ENCODE measurements around the gene DFFB.
"Not testable (repeated sequence)": the region's sequence is repeated elsewhere in the genome, so short reads cannot be mapped to it uniquely, and the experiment has no call there.

Gene DFFB, protein sequence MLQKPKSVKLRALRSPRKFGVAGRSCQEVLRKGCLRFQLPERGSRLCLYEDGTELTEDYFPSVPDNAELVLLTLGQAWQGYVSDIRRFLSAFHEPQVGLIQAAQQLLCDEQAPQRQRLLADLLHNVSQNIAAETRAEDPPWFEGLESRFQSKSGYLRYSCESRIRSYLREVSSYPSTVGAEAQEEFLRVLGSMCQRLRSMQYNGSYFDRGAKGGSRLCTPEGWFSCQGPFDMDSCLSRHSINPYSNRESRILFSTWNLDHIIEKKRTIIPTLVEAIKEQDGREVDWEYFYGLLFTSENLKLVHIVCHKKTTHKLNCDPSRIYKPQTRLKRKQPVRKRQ

DNA sequence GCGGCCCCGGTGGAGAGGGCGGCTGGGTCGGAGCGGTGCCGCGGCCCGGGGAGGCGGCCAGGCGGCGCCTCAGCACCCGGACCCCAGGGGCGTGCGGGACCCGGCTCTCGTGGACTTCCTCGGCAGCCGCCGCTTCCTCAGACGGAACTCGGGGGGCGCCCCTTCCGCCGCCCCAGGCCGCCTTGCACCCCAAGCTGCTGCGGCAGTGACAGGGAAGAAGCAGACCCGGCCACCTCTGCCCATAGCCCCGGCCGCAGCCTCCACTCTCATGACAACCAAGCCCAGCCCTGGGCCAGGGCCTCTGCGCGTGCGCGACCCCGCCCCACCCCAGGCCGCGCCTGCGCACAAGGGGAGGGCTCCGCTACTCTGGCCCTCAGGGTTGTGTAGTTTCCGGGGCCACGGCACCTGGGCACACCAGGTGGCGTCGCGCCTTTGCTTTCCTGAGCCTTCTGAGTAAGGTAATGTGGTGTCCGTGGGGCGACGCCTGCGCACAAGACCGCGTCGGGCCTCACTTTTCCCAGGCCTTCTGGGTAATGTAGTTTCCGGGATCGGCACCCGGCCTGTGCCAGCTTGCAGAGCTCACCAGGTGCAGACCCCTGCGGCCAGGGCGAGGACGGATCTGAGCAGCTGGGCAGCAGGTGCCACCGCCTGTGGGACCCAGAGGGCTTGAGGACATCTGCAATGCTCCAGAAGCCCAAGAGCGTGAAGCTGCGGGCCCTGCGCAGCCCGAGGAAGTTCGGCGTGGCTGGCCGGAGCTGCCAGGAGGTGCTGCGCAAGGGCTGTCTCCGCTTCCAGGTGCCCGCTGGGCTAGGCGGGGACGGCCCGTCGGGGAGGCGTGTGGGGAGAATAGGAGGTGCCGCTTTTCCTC, at the start of gene DFFB, which contains the start of gene CEP104:
Gene DFFB (plus strand): TSS at position 554 of the 868 bp plus-strand sequence. CDS start 128 bp downstream, at position 682.
Gene CEP104 (minus strand): TSS at position 289 of the 868 bp plus-strand sequence. CDS start 4,804 bp downstream, outside the sequence.
- DNase-seq, result peak; percentile 97

DNA sequence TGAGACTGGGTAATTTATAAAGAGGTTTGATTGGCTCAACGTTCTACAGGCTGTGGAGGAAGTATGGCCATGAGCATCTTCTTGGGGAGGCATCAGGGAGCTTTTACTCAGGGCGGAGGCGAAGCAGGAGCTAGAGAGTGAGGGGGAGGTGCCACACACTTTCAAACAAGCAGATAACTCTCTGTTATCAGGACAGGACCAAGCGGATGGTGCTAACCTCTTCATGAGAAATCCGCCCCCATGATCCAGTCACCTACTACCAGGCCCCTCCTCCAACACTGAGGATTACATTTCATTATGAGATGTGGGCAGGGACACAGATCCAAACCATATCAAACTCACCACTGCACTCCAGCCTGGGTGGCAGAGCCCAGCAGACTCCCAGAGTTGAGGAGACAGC, 49.5 kb upstream of the DFFB start:
- no peak for DNase-seq

DNA sequence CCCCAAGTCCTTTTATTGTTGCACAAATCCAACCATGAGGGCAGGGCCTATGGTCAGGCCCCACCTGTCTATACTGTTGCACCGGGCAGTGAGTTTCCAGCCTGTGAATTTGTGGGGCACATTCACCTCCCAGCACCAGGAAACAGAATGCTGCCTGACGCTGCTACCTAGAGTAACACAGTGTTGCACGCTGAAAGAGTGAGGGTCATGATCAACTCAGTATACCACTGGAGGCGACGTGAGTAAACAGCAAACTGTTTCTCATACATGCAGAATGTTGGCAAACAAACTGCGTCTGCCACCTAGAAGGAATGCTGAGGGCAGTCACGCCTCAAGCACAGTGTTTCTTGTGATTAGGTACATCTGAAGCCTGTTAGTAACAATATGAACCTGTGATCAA, 47.6 kb upstream of the DFFB start:
- DNase-seq, result no peak

- not testable (repeated sequence) for DNase-seq
These were observed 47.0 kb upstream of the DFFB start for GRCh38 chr1:3810149-3810761.

GRCh38 chr1:3811595-3811911, 45.7 kb upstream of the DFFB start:
- no peak for DNase-seq

DNA sequence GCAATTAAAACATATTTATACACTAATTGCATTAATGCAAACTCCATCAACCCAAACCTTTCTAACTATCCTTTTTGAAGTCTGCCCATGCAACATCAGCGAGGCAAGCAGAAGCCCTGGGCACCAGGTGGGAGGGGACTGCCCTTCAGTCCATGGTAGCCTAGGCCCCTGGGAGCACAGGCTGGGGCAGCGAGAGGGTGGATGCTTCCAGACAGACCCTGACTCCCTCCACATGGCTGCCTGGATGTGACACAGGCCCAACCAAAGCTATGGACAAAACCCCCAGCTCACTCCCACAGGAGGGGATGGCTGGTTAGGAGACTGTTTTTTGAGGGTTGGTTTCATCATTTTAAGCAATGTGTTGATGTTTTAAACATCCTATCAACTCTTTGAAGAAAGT, 43.2 kb upstream of the DFFB start:
- DNase-seq, result no peak

GRCh38 chr1:3814771-3815561, 42.3 kb upstream of the DFFB start:
- DNase-seq, result no peak

DNA sequence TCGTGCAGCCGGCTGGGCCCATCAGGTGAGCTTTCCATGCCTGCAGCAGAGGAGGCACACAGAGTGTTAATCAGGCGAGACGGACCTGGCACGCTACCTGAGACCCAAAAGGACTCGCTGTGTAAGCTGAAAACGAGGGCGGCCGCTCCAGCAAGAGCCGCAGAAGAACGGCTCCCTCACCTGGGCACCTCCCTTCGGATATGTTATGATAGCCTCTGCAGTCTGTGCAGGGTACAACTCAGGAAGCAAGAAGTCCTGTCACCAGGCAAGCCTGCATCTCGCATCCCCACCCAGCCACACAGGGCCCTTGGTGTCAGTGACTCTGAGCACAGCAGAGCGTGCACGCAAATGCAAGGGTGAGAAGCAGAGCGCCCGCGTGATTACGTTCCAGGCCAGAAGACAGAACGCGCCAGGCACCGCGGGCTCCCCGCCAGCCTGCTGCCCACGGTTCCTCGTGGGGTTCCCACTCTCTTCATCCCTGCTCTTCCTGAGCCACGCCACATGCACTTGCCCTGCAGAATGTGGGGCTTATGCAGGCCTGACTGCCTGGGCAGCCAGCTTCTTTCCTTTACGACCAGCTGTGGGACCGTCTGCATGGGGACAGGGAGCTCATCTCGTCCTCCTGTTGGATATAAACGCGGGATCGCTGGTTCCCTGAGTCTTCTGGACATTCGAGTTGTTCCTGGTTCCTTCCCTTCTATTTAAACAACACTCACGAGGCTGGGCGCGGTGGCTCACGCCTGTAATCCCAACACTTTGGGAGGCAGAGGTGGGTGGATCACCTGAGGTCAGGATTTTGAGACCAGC, 40.7 kb upstream of the DFFB start:
- no peak for DNase-seq

GRCh38 chr1:3817138-3817740, 40.0 kb upstream of the DFFB start:
- DNase-seq, result no peak

DNA sequence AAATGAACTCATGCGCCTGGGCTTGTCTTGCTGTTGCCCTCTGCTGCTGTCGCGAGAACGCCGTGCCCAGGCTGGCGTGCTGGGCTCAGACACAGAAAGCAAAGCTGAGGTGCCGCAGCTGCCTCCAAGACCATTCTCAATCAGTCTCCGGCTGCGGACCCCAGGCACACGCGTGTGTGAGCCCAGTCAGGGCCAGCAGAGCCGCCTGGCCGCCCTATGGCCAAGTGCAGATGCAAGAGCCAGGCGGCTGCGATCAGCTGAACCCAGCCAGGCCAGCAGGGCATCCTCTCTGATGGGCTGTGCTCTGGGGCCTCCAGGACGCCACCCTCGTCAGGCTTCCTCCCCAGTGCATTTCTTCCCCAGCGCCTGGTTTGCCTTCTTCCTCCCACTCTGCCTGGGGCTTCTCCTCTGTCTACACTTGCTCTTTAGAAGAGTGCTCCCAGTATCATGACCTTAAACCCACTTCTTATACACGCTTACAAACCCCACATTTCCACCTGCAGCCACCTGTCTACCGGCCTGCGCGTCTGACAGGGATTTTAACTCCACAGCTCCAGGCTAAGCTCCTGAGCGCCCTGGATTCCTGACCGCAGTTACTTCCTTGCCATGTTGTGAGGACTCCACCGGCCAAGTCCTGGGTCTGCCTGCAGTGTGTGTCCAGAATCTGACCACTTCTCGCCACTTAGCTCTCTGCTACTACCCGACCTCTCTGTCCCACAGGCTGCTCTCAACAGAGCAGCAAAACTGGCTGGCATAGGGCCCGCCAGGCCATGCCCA, 39.3 kb upstream of the DFFB start:
- no peak for DNase-seq

- no peak for DNase-seq
These were observed 37.5 kb upstream of the DFFB start for GRCh38 chr1:3819771-3820200.

- no peak for DNase-seq
These were observed 37.0 kb upstream of the DFFB start for GRCh38 chr1:3820316-3820715.

DNA sequence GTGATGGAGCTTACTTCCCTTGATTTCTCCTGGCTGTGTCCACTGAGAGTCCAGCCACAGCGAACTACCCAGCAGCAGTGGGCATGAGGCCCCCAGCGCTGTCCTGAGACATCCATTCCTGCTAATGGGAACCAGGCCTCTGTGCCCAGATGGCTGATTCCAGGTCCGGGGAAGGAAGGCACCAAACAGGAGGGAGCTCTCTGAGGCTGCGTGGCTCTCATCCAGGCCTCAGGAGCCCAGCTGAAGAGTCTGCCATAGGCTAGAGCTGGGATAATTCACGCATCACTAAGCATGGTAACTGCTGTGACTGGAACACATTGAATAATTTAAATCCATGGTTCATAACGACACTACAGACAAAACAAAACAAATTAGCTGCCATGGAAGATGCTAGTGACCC, 36.3 kb upstream of the DFFB start:
- DNase-seq, result no peak

DNA sequence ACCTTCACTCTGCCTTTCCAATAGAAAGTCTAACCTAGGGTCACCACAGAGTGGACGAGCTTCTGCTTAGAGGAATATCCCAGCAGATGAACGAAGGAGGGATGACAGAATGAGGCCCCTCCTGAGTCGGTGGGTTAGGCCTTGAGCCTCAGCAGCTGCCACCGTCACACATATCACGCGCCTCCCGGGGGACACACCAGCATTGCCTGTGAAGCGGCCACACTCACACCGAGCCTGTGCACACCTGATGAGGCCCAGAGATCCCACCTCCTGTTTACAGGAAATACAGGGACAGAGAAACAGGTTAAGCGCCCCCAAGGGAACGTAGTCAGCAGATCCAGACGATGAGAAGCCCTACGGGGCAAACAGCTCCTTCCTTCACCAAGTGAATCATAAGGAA, 35.8 kb upstream of the DFFB start:
- DNase-seq, result no peak

GRCh38 chr1:3821908-3822307, 35.4 kb upstream of the DFFB start:
- no peak for DNase-seq

DNA sequence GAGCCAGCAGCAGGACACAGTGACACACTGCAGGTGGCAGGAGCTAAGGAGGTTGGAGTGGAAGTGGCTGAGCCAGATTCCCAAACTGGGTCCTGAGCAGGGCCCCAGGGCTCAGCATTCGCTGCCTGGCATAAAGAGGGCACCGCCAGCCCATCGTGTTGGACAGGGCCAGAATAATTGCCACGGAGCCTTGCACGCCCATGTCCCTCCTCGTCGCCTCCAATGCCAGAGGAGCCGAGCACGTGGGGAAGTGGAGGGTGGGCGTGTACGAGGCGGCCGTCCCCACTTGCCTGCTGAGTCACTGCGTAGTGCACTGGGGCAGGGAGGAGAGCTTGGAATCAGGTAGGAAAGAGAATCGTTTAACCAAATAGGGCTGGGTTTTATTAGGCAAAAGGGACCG, 34.9 kb upstream of the DFFB start:
- no peak for DNase-seq

- DNase-seq, result no peak
These were observed 32.6 kb upstream of the DFFB start for GRCh38 chr1:3824650-3825049.

- DNase-seq, result no peak
These were observed 31.9 kb upstream of the DFFB start for GRCh38 chr1:3825356-3825755.

DNA sequence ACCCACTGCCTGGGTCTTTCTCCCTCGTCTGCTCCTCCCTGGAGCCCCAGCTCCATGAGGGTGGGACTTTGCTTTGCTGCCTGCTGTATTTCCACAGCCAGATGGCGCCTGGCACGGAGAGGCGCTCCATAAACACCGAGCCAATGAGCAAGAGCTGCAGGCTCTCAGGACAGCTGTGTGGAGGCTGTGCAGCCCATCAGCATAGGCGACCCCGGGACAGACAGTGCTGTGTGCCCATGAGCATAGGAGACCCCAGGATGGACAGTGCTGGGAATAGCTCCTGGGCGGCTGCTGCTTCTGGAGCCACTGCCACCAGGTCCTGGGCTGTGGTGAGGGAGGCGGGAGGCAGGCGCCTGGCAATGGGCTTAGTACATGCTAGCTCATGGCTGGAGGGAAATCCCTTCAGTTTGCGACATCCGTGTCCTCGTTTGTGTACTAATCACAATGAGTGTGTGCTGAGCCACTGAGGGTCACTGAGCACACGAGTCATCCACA, 29.4 kb upstream of the DFFB start:
- no peak for DNase-seq

- no peak for DNase-seq
These were observed 28.9 kb upstream of the DFFB start for GRCh38 chr1:3828391-3828790.

DNA sequence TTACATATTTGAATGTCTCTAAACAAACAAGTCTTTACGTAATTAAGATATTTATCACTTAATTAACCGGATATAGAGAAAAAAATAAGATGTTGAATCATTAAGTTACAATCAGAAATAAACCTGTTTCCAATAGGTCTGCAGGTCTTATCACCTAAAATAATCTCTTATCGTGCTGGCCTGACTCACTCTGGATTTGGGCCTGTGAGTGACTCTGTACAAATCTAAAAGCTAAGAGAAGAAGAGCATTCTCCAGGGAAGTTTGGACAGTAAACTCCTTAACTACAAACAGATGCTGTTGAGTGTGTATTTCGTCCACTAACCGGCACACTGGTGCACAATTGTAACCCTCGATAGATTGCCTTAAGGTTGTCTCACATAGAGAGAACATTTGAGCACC, 25.6 kb upstream of the DFFB start:
- no peak for DNase-seq
